Retinal pigment epithelial cell (primary cell): ENCODE data around the gene MBLAC1.
A peak's percentile ranks its signal among the peaks of the same experiment; 100 is the strongest.

Experiments
- DNase-seq: peaks from one replicate; pipeline ENCODE4 v3.0.0-alpha.2; 2010; ENCODE audit warnings: low read depth
- H3K4me3 ChIP-seq: 2 replicates; pipeline ENCODE4 v1.5.1; 2011; ENCODE audit warnings: mild to moderate bottlenecking, low read length, control low read depth, moderate library complexity
- TF ChIP-seq, protein P1 (sequence below): conservative IDR thresholded peaks from 2 replicates; pipeline ENCODE4 v1.5.1; 2011; ENCODE audit warnings: low read depth, low read length, control low read depth, inconsistent platforms

Gene MBLAC1

DNA sequence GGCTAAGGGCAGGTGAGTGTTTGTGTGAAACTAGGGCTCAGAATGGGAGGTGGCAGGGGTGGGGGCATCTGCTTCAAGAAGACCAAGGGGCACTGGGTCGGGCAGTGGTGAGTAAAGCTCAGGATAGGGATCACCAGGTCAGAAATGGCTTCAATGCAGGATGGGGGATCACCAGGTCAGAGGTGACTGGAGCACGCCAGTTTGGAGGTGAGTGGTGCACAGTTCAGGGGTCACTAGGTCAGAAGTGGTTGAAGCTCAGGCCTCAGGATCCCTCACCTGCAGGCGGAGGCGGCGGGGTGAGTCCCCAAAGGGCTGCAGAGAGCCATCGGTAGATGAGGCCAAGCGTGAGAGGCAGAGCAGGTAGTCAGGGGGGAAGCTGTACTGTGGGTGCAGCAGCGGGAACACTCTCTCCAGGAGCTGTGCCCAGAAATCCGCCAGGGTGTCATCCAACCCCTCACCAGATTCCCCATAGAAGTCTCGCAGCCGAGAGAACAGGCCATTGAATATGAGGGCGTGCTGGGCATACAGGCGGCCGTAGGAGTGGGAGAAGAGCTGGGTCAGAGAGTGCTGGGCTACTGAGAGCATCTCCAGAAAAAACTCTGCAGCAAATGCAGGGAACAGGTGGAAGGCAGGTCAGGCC, 48.6 kb downstream of the MBLAC1 start:
- TF ChIP-seq, protein P1, sequence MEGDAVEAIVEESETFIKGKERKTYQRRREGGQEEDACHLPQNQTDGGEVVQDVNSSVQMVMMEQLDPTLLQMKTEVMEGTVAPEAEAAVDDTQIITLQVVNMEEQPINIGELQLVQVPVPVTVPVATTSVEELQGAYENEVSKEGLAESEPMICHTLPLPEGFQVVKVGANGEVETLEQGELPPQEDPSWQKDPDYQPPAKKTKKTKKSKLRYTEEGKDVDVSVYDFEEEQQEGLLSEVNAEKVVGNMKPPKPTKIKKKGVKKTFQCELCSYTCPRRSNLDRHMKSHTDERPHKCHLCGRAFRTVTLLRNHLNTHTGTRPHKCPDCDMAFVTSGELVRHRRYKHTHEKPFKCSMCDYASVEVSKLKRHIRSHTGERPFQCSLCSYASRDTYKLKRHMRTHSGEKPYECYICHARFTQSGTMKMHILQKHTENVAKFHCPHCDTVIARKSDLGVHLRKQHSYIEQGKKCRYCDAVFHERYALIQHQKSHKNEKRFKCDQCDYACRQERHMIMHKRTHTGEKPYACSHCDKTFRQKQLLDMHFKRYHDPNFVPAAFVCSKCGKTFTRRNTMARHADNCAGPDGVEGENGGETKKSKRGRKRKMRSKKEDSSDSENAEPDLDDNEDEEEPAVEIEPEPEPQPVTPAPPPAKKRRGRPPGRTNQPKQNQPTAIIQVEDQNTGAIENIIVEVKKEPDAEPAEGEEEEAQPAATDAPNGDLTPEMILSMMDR = no peak
- no peak overlapping the region for H3K4me3 ChIP-seq
- DNase-seq = no peak

DNA sequence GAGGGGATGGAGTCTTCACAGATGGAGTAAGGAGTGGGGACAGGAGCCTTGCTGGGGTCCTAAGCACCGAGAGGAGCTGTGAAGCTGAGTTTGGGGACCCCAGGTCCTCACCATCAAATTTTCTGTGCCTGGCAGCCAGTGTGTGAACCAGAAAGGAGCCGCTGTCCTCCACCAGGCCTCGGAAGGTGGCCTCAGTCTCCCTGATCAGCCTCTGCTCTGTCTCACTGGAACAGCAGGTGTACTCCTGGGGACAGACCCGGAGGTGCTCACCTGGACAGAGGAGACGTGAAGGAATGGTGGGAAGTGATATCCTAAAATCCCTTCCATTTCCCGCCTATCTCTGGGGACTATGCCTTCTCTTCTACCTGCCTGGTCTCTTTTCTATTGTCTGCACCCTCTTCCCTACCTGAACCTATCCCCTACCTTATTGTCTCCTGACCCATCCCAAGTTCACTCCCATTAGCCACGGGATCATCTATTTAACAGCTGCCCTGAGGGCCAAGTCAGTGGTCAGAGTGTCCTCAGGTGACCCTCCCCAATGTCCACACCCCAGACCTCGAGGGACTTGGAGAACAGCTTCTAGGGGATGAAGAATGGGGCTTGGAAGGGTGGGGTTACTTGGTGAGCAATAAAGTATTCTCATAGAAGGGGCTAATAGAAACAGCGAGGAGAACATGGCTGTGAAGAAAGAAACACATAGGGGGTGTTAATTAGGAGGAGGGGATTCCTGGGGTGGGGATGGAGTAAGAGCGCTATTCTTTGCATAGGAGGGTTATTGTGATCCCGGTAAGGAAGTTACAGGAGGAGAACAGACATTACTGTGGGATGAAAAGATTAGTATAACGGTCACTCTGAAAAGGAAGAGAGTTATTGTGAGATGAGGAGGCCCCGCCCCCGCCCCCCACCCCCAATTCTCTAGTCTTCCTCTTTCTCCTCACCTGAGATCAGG, 49.6 kb downstream of the MBLAC1 start:
- no peak for DNase-seq
- H3K4me3 ChIP-seq = peak overlapping the region; percentile 94
- TF ChIP-seq, protein P1 = no peak

DNA sequence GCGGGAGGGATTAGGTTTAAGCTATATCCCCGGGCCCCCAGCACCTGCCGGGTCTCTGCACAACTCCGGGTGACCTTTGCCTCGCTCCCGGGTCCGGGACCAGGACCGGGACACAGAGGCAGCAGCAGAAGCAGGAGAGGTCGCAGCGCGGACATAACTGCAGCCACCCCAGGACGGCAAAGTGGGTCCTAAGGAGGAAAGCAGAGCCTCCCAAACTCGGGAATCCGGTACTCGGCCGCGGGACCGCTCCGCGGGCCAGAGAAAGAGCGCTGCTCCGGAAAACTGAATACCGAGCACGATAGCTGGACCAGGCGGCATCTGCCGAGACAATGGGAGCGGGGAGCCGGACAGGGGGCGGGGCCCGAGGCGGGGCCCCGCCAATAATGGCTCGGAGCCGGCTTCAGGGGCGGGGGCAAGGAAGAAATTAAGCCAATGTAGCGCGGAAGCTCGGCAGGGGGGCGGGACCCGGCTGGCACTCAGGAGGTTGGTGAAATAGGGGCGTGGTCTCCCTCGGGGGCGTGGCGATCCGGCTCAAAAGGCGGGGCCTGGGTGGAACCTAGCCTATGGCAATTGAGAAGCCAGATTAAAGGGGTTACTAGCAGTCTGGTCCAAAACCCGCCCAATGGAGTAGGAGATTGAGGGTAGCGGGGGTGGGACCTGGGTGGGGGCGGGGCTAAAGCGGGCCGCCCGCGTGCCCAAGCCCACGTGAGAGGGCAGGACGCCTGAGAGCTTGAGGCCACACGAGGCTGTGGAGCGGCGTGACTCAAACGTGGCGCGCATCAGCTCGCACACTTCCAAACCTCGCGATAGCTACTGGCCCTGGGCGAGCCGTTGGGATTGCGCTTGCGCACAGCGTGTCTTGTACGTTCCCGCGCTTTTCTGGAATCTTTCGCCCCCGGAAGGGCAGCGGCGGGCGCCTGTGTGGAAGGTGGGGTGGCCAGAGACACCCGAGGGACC, 50.6 kb downstream of the MBLAC1 start, which contains the start of the genes GPC2 and STAG3:
GPC2 (minus strand) TSS at position 337 of the 957 bp plus-strand sequence; CDS start at position 155, 182 bp downstream.
STAG3 (plus strand) TSS at position 874 of the 957 bp plus-strand sequence. CDS start 2,639 bp downstream, outside the sequence.
- TF ChIP-seq, protein P1 = no peak
- H3K4me3 ChIP-seq = peak within 1 kb of the TSS; percentile 94
- peak; percentile 84 for DNase-seq
